Activated CD4-positive, alpha-beta memory T cell treated with anti-CD3 and anti-CD28 coated beads for 36 hours (primary cell): ENCODE results near the gene POU2F1. TPM values are rescaled to one million over a fixed set of nuclear protein-coding genes. Genes with fewer than 3 reads are reported as not detected.

Experiments used
- CTCF ChIA-PET: fragments of 350-600 bp; sonication (Branson Sonifier 250); formaldehyde crosslinking; loops from one replicate; lab custom pipeline; 2021; ENCODE audit warnings: antibody characterized with exemption, inconsistent platforms; lab: Charles Lee
- POLR2A ChIA-PET: fragments of 350-600 bp; sonication (Branson Sonifier 250); formaldehyde crosslinking; loops from one replicate; lab custom pipeline; 2021; ENCODE audit warnings: antibody characterized with exemption; lab: Charles Lee
- DNase-seq: peaks from one replicate; pipeline ENCODE4 v3.0.0-alpha.2; 2020
- H3K27ac Mint-ChIP-seq: one replicate; pipeline ENCODE4 v1.8.0; 2021; ENCODE audit warnings: mixed read lengths
- H3K27me3 Mint-ChIP-seq: one replicate; pipeline ENCODE4 v1.8.0; 2021; ENCODE audit warnings: mixed read lengths
- H3K36me3 Mint-ChIP-seq: one replicate; pipeline ENCODE4 v1.8.0; 2021; ENCODE audit warnings: mixed read lengths
- H3K4me1 Mint-ChIP-seq: one replicate; pipeline ENCODE4 v1.8.0; 2021; ENCODE audit warnings: low read depth, mixed read lengths
- H3K4me3 Mint-ChIP-seq: one replicate; pipeline ENCODE4 v1.8.0; 2021; ENCODE audit warnings: mild to moderate bottlenecking, mixed read lengths
- H3K9me3 Mint-ChIP-seq: one replicate; pipeline ENCODE4 v1.8.0; 2021; ENCODE audit warnings: mixed read lengths
- intact Hi-C: fragments of 100-400 bp; cut with micrococcal nuclease; formaldehyde crosslinking; loops from one replicate; pipeline ENCODE4 v1.15.1; 2023
- total RNA-seq, 2 experiments: library from RNA; stranded (reverse); gene quantifications; one replicate each; pipeline ENCODE4 v1.2.3, GENCODE V29; 2021

Gene POU2F1
- total RNA-seq, 2 experiments from 2014 or later = 17.7 to 20.1 TPM

- ChIA-PET CTCF (interaction anchor here (1.2 to 4.4 kb wide), 9 partner anchors 7 to 101 kb away, joined by 3 to 39 read pairs (median 7); partner anchors contain the start of gene CD247), POLR2A (interaction anchor here (0.5 to 7.2 kb wide), 11 partner anchors 11 to 474 kb away, joined by 3 to 58 read pairs (median 5); partner anchors contain the start of genes CD247 and POU2F1)
- intact Hi-C loops = no loop called here
- H3K9me3 Mint-ChIP-seq = no peaks in the 10 kb centered on the region
- DNase-seq = peak; percentile 44
- H3K36me3 Mint-ChIP-seq = peaks cover 11% of the 10 kb centered on the region
- no peaks in the 10 kb centered on the region for H3K27me3 Mint-ChIP-seq
- peak overlapping the region; percentile 78 for H3K4me3 Mint-ChIP-seq
- H3K4me1 Mint-ChIP-seq = peaks cover 60% of the 10 kb centered on the region
- H3K27ac Mint-ChIP-seq = peak overlapping the region; percentile 84
Observed at GRCh38 chr1:167454304-167454893, 233.7 kb downstream of the POU2F1 start.

- H3K27me3 Mint-ChIP-seq = no peaks in the 10 kb centered on the region
- POLR2A ChIA-PET = interaction anchor here (0.5 to 7.2 kb wide), 15 partner anchors 11 to 1371 kb away, joined by 3 to 58 read pairs (median 4); partner anchors contain the start of genes CD247 and POU2F1
- peak overlapping the region; percentile 84 for H3K27ac Mint-ChIP-seq
- DNase-seq = peak; percentile 88
- H3K36me3 Mint-ChIP-seq = peaks cover 11% of the 10 kb centered on the region
- peak overlapping the region; percentile 78 for H3K4me3 Mint-ChIP-seq
- H3K4me1 Mint-ChIP-seq = peaks cover 64% of the 10 kb centered on the region
- intact Hi-C loops = loop anchor here (1.0 kb wide), 1 partner anchor 62 kb away; no protein-coding TSS in a partner anchor
- CTCF ChIA-PET = interaction anchor here (1.1 to 4.4 kb wide), 13 partner anchors 8 to 100 kb away, joined by 3 to 39 read pairs (median 5); partner anchors contain the start of gene CD247
- no peaks in the 10 kb centered on the region for H3K9me3 Mint-ChIP-seq
Observed at GRCh38 chr1:167454894-167455785, 234.5 kb downstream of the POU2F1 start.

GRCh38 chr1:167455786-167456446, 235.2 kb downstream of the POU2F1 start:
- intact Hi-C loops = loop anchor here (1.0 to 2.0 kb wide), 4 partner anchors 19 to 61 kb away; no protein-coding TSS in a partner anchor
- ChIA-PET CTCF (interaction anchor here (1.0 to 4.4 kb wide), 11 partner anchors 8 to 188 kb away, joined by 3 to 39 read pairs (median 5); partner anchors contain the start of gene CD247), POLR2A (interaction anchor here (0.6 to 7.2 kb wide), 13 partner anchors 10 to 485 kb away, joined by 3 to 58 read pairs (median 5); partner anchors contain the start of gene CD247)
- peaks cover 11% of the 10 kb centered on the region for H3K36me3 Mint-ChIP-seq
- H3K27me3 Mint-ChIP-seq = no peaks in the 10 kb centered on the region
- H3K4me3 Mint-ChIP-seq = peak overlapping the region; percentile 78
- peak; percentile 79 for DNase-seq
- H3K4me1 Mint-ChIP-seq = peaks cover 64% of the 10 kb centered on the region
- no peaks in the 10 kb centered on the region for H3K9me3 Mint-ChIP-seq
- H3K27ac Mint-ChIP-seq = peak overlapping the region; percentile 77

GRCh38 chr1:167456524-167456923, 235.8 kb downstream of the POU2F1 start:
- peaks cover 66% of the 10 kb centered on the region for H3K4me1 Mint-ChIP-seq
- no peak overlapping the region for H3K4me3 Mint-ChIP-seq
- no peak for DNase-seq

GRCh38 chr1:167456926-167457325, 236.2 kb downstream of the POU2F1 start:
- peak overlapping the region; percentile 77 for H3K27ac Mint-ChIP-seq
- H3K4me1 Mint-ChIP-seq = peaks cover 66% of the 10 kb centered on the region
- intact Hi-C loops = loop anchor here (1.0 to 2.0 kb wide), 3 partner anchors 18 to 42 kb away; no protein-coding TSS in a partner anchor
- H3K9me3 Mint-ChIP-seq = no peaks in the 10 kb centered on the region
- ChIA-PET POLR2A (interaction anchor here (2.7 to 7.2 kb wide), 2 partner anchors 43 to 59 kb away, joined by 30 to 58 read pairs; partner anchors contain the start of gene CD247), CTCF (interaction anchor here (0.8 to 4.4 kb wide), 4 partner anchors 28 to 189 kb away, joined by 3 to 39 read pairs (median 12); partner anchors contain the start of gene CD247)
- DNase-seq = no peak
- H3K27me3 Mint-ChIP-seq = no peaks in the 10 kb centered on the region
- H3K4me3 Mint-ChIP-seq = no peak overlapping the region
- peaks cover 13% of the 10 kb centered on the region for H3K36me3 Mint-ChIP-seq

More at GRCh38 chr1:167456524-167456923, 235.8 kb downstream of the POU2F1 start:
- CTCF ChIA-PET = interaction anchor here (1.0 to 4.4 kb wide), 8 partner anchors 9 to 189 kb away, joined by 3 to 39 read pairs (median 8); partner anchors contain the start of gene CD247
- H3K27ac Mint-ChIP-seq = peak overlapping the region; percentile 77
- POLR2A ChIA-PET = interaction anchor here (0.6 to 7.2 kb wide), 8 partner anchors 12 to 485 kb away, joined by 3 to 58 read pairs (median 6); partner anchors contain the start of gene CD247
- H3K27me3 Mint-ChIP-seq = no peaks in the 10 kb centered on the region
- H3K9me3 Mint-ChIP-seq = no peaks in the 10 kb centered on the region
- peaks cover 11% of the 10 kb centered on the region for H3K36me3 Mint-ChIP-seq
- intact Hi-C loops = loop anchor here (1.0 to 2.0 kb wide), 3 partner anchors 18 to 43 kb away; no protein-coding TSS in a partner anchor

GRCh38 chr1:167457936-167458584, 237.4 kb downstream of the POU2F1 start:
- intact Hi-C loops = loop anchor here (2.0 kb wide), 1 partner anchor 17 kb away; no protein-coding TSS in a partner anchor
- peaks cover 63% of the 10 kb centered on the region for H3K4me1 Mint-ChIP-seq
- H3K4me3 Mint-ChIP-seq = no peak overlapping the region
- H3K36me3 Mint-ChIP-seq = peaks cover 8% of the 10 kb centered on the region
- ChIA-PET POLR2A (interaction anchor here (7.2 kb wide), 1 partner anchor 58 kb away, joined by 58 read pairs; the partner anchor contains the start of gene CD247), CTCF (no interaction called here)
- DNase-seq = no peak
- H3K27me3 Mint-ChIP-seq = no peaks in the 10 kb centered on the region
- no peak overlapping the region for H3K27ac Mint-ChIP-seq
- H3K9me3 Mint-ChIP-seq = no peaks in the 10 kb centered on the region

- ChIA-PET CTCF (interaction anchor here (0.8 kb wide), 1 partner anchor 74 kb away, joined by 3 read pairs; no protein-coding TSS in a partner anchor), POLR2A (no interaction called here)
- intact Hi-C loops = no loop called here
- H3K27me3 Mint-ChIP-seq = no peaks in the 10 kb centered on the region
- peak overlapping the region; percentile 73 for H3K27ac Mint-ChIP-seq
- peaks cover 76% of the 10 kb centered on the region for H3K4me1 Mint-ChIP-seq
- H3K4me3 Mint-ChIP-seq = no peak overlapping the region
- no peaks in the 10 kb centered on the region for H3K9me3 Mint-ChIP-seq
- peaks cover 12% of the 10 kb centered on the region for H3K36me3 Mint-ChIP-seq
- DNase-seq = peak; percentile 63
Observed at GRCh38 chr1:167460836-167461235, 240.2 kb downstream of the POU2F1 start.

GRCh38 chr1:167462341-167462740, 241.7 kb downstream of the POU2F1 start:
- no peak for DNase-seq
- H3K9me3 Mint-ChIP-seq = no peaks in the 10 kb centered on the region
- no peak overlapping the region for H3K4me3 Mint-ChIP-seq
- peaks cover 70% of the 10 kb centered on the region for H3K4me1 Mint-ChIP-seq
- no peak overlapping the region for H3K27ac Mint-ChIP-seq
- intact Hi-C loops = no loop called here
- ChIA-PET CTCF (no interaction called here), POLR2A (no interaction called here)
- no peaks in the 10 kb centered on the region for H3K27me3 Mint-ChIP-seq
- H3K36me3 Mint-ChIP-seq = peaks cover 14% of the 10 kb centered on the region

- H3K4me3 Mint-ChIP-seq = no peak overlapping the region
- POLR2A ChIA-PET = no interaction called here
- DNase-seq = no peak
- peak overlapping the region; percentile 67 for H3K27ac Mint-ChIP-seq
- intact Hi-C loops = no loop called here
- no peaks in the 10 kb centered on the region for H3K9me3 Mint-ChIP-seq
- H3K4me1 Mint-ChIP-seq = peaks cover 69% of the 10 kb centered on the region
- no peaks in the 10 kb centered on the region for H3K27me3 Mint-ChIP-seq
- CTCF ChIA-PET = no interaction called here
- H3K36me3 Mint-ChIP-seq = peaks cover 13% of the 10 kb centered on the region
Observed at GRCh38 chr1:167463080-167463479, 242.4 kb downstream of the POU2F1 start.

- Mint-ChIP-seq H3K36me3 (peaks cover 9% of the 10 kb centered on the region), H3K9me3 (no peaks in the 10 kb centered on the region), H3K4me1 (peaks cover 77% of the 10 kb centered on the region), H3K27me3 (no peaks in the 10 kb centered on the region), H3K27ac (peak overlapping the region; percentile 74), H3K4me3 (no peak overlapping the region)
- intact Hi-C loops = no loop called here
- no peak for DNase-seq
- ChIA-PET CTCF (interaction anchor here (0.7 to 1.1 kb wide), 3 partner anchors 9 to 70 kb away, joined by 3 read pairs; no protein-coding TSS in a partner anchor), POLR2A (interaction anchor here (0.9 kb wide), 1 partner anchor 9 kb away, joined by 6 read pairs; no protein-coding TSS in a partner anchor)
Observed at GRCh38 chr1:167463875-167464575, 243.3 kb downstream of the POU2F1 start.
